GM21390 (cell line): ENCODE measurements around the gene AMZ1.
"Not testable (repeated sequence)": the region's sequence is repeated elsewhere in the genome, so short reads cannot be mapped to it uniquely, and the experiment has no call there.

Experiments used
- ATAC-seq: cut with Tn5 transposase; IDR thresholded peaks from one replicate; pipeline ENCODE4 v1.9.1; 2021; ENCODE audit not compliant: unreplicated experiment

The AMZ1 gene

GRCh38 chr7:2724453-2725177 is 36.6 kb downstream of the AMZ1 start:
- ATAC-seq: no peak

GRCh38 chr7:2725178-2726105 is 37.4 kb downstream of the AMZ1 start:
- no peak for ATAC-seq

GRCh38 chr7:2726316-2727018 is 38.5 kb downstream of the AMZ1 start:
- no peak for ATAC-seq

GRCh38 chr7:2727206-2727605 is 39.2 kb downstream of the AMZ1 start:
- ATAC-seq: not testable (repeated sequence)

GRCh38 chr7:2728316-2729030 is 40.5 kb downstream of the AMZ1 start:
- ATAC-seq: no peak

- ATAC-seq: no peak
These were observed 41.3 kb downstream of the AMZ1 start for GRCh38 chr7:2729031-2729892.

GRCh38 chr7:2729893-2730716 is 42.1 kb downstream of the AMZ1 start:
- no peak for ATAC-seq

GRCh38 chr7:2730846-2731770 is 43.1 kb downstream of the AMZ1 start:
- ATAC-seq: no peak

- ATAC-seq: no peak
These were observed 44.4 kb downstream of the AMZ1 start for GRCh38 chr7:2732388-2732787.

GRCh38 chr7:2732959-2733584 is 45.1 kb downstream of the AMZ1 start:
- no peak for ATAC-seq

- ATAC-seq: no peak
These were observed 46.2 kb downstream of the AMZ1 start for GRCh38 chr7:2734084-2734686.

GRCh38 chr7:2734751-2735571 is 47.0 kb downstream of the AMZ1 start:
- ATAC-seq: no peak

- no peak for ATAC-seq
These were observed 47.7 kb downstream of the AMZ1 start for GRCh38 chr7:2735744-2736143.

GRCh38 chr7:2736411-2736914 is 48.5 kb downstream of the AMZ1 start:
- ATAC-seq: no peak

GRCh38 chr7:2737005-2737743 is 49.2 kb downstream of the AMZ1 start:
- ATAC-seq: not testable (repeated sequence)
